Skeletal muscle cell (primary cell): ENCODE results near the gene USP48.
"Not testable (repeated sequence)": the region's sequence is repeated elsewhere in the genome, so short reads cannot be mapped to it uniquely, and the experiment has no call there.

Experiments
- DNase-seq: peaks from one replicate; pipeline ENCODE4 v3.0.0-alpha.2; 2010; ENCODE audit warnings: low read depth
- H3K4me3 ChIP-seq: 2 replicates; pipeline ENCODE4 v1.5.1; 2011; ENCODE audit warnings: low read depth, mild to moderate bottlenecking, control low read depth, low read length, moderate library complexity

The USP48 gene

GRCh38 chr1:21775985-21776562, 6.9 kb downstream of the USP48 start:
- no peak for DNase-seq
- no peak overlapping the region for H3K4me3 ChIP-seq

DNA sequence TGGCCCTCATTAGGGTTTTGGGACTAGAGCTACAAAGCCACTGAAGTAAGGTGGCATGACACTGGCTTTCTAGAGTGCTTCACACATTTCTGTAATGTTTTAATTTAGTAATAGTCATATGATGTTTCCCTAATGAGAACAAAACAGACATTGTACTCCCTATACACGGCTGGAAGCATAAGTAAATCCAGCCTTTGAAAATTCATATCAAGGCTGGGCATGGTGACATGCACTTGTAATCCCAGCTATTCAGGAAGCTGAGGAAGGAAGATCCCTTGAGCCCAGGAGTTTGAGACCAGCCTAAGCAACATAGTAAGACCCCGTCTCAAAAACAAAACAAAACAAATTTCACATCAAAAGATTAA, 7.4 kb downstream of the USP48 start:
- DNase-seq = no peak
- H3K4me3 ChIP-seq = no peak overlapping the region

DNA sequence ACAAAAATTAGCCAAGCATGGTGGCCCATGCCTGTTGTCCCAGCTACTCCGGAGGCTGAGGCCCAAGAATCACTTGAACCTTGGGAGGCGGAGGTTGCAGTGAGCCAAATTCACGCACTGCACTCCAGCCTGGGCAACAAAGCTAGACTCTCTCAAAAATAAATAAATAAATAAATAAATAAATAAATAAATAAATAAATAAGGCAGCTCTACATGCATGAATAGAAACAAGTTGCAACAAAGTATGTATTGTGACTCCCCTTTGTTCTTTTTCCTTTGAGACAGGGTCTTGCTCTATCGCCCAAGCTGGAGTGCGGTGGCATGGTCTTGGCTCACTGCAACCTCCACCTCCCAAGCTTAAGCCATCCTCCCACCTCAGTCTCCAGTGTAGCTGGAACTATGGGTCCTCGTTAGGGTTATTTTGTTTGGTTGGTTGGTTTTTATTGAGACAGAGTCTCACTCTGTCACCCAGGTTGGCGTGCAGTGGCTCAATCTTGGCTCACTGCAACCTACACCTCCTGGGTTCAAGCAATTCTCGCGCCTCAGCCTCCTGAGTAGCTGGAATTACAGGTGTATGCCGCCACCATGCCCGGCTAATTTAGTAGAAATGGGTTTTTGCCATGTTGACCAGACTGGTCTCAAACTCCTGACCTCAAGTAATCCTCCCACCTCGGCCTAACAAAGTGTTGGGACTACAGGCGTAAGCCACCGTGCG, 8.0 kb downstream of the USP48 start:
- DNase-seq = no peak
- H3K4me3 ChIP-seq = no peak overlapping the region

DNA sequence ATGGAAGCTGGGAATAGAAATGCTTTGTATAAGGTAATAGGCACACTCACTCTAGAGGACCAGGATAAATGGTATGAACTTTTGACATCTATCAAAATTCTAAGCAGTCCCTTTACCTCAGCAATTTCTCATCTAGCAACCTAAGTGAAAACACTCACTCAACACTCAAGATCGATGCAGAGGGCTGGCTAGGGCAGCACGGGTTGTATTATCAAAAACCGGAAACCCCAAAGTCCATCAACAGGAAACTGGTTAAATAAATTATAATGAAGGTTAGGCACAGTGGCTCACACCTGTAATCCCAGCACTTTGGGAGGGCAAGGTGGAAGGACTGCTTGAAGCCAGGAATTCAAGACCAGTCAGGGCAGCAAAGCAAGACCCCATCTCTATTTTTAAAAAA, 9.4 kb downstream of the USP48 start:
- H3K4me3 ChIP-seq = no peak overlapping the region
- DNase-seq = no peak

GRCh38 chr1:21771672-21772071, 11.3 kb downstream of the USP48 start:
- not testable (repeated sequence) for H3K4me3 ChIP-seq, DNase-seq

GRCh38 chr1:21770602-21771001, 12.3 kb downstream of the USP48 start:
- H3K4me3 ChIP-seq, DNase-seq: not testable (repeated sequence)

DNA sequence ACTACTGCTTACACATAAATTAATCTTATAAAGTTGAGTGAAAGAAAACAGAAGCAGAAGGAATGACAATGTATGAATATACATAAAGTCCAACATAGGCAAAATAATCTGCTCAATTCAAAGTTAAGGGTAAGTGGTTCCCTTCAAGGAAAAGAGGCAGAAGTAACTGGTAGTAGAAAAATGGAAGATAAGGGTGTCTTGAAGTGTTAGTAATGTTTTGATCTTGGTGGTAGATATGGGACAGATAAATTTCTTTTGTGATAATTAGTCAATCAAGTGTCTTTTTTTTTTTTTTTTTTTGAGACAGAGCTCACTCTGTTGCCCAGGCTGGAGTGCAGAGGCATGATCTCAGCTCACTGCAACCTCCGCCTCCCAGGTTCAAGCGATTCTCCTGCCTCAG, 12.7 kb downstream of the USP48 start:
- DNase-seq = no peak
- H3K4me3 ChIP-seq = no peak overlapping the region

- H3K4me3 ChIP-seq, DNase-seq: not testable (repeated sequence)
Observed at GRCh38 chr1:21767106-21767505, 15.8 kb downstream of the USP48 start.

- H3K4me3 ChIP-seq = no peak overlapping the region
- DNase-seq = no peak
Observed at GRCh38 chr1:21766210-21766609, 16.7 kb downstream of the USP48 start.

GRCh38 chr1:21764615-21765423, 18.1 kb downstream of the USP48 start:
- H3K4me3 ChIP-seq = no peak overlapping the region
- peak; percentile 79 for DNase-seq

DNA sequence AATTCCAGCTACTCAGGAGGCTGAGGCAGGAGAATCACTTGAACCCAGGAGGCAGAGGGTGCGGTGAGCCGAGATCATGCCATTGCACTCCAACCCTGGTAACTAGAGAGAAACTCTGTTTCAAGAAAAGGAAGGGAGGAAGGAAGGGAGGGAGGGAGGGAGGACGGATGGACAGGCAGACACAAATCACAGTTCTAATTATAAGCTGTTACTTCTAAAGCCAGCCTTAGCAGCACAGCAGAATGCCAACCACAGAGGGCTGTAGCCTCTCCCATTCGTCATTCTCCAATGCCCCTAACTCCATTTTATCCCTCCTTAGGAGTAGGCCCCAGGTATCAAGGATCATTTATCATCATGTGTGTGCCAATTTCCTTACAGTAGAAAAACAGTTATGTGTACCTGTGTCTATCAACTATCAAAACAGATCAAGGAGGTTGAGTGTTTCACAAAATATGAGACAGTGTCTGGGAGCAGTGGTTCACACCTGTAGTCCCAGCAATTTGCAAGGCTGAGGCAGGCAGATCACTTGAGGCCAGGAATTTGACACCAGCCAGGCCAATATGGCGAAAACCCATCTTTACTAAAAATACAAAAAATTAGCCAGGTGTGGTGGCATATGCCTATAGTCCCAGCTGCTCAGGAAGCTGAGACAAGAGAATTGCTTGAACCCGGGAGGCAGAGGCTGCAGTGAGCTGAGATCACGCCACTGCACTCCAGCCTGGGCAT, 19.1 kb downstream of the USP48 start:
- no peak for DNase-seq
- no peak overlapping the region for H3K4me3 ChIP-seq

GRCh38 chr1:21763236-21763635, 19.7 kb downstream of the USP48 start:
- no peak for DNase-seq
- H3K4me3 ChIP-seq = no peak overlapping the region

GRCh38 chr1:21762022-21762404, 20.9 kb downstream of the USP48 start:
- no peak for DNase-seq

DNA sequence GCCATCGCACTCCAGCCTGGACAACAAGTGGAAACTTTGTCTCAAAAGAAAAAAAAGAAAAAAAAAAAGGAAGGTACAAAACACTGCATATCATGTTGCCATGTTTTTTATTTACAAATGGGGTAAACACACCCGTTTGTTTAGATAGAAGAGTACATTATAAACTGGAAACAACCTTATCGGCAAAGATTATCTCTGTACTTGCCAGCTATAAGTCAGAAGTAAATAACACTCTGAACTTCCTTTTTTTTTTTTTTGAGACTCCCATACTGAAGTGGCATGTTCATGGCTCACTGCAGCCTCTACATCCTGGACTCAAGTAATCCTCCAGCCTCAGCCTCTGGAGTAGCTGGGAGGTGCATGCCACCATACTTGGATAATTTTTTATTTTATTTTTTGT, 21.9 kb downstream of the USP48 start:
- no peak for DNase-seq
- no peak overlapping the region for H3K4me3 ChIP-seq

More at GRCh38 chr1:21762022-21762404, 20.9 kb downstream of the USP48 start:
- no peak overlapping the region for H3K4me3 ChIP-seq

DNA sequence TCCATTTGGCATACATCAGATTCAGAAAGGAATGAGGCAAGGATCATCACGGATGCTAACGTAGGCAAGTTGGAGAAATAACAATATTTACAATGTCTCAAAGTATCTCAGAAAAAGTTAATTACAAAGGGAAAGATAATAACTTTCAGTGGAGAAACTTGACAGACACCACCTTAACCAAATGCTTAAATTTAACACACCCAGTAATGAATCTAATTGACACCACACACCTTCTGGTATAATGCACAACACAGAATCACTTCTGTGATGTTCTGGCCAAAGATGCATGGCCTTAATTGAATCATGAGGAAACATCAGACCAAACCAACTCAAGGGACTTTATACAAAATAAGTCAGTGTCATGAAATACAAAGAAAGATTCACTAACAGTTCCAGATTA, 23.1 kb downstream of the USP48 start:
- DNase-seq = no peak
- H3K4me3 ChIP-seq = no peak overlapping the region

DNA sequence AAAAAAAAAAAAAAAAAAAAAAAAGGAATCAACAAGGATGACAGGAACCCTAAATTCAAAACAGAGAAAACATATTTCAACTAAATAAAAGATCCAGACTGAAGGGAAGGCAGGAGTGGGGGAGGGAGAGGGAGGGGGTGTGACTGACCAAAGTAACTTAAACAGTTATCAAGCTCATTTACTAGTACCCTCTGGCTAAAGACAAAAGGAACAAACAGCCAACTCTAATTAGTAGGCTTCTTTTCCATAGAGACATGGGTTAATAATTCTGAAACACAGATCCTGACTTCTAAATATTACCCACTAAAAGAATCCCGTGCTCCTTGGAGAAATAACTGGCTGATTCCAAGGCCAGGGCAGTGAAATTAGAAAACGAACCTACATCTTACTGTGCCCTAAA, 23.8 kb downstream of the USP48 start:
- DNase-seq = no peak

GRCh38 chr1:21758614-21759013, 24.3 kb downstream of the USP48 start:
- no peak overlapping the region for H3K4me3 ChIP-seq
- no peak for DNase-seq

More for the DNA sequence above, 23.8 kb downstream of the USP48 start:
- H3K4me3 ChIP-seq = no peak overlapping the region

GRCh38 chr1:21756393-21757089, 26.4 kb downstream of the USP48 start:
- H3K4me3 ChIP-seq = no peak overlapping the region
- no peak for DNase-seq

DNA sequence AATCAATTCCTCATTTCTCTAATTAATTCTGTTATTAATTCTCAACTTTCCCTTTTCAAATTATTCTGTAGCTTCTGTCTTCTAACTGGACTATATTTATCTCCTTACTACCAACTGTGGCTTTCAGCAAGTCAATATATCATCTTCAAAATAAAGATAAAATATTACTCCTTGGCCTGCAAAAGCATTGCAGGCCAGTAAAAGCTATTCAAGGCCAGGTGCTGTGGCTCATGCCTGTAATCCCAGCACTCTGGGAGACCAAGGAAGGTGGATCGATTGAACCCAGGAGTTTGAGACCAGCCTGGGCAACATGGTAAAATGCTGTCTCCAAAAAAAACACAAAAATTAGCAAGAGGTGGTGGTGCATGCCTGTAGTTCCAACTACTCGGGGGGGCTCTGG, 27.9 kb downstream of the USP48 start:
- no peak for DNase-seq

More for the DNA sequence above, 27.9 kb downstream of the USP48 start:
- no peak overlapping the region for H3K4me3 ChIP-seq
